Left ventricle myocardium superior (tissue), 1 donor: ENCODE measurements around the gene PRRG2. TPM values are rescaled to one million over a fixed set of nuclear protein-coding genes. Genes with fewer than 3 reads are reported as not detected.
A peak's percentile ranks its signal among the peaks of the same experiment; 100 is the strongest.
"Not testable (repeated sequence)": the region's sequence is repeated elsewhere in the genome, so short reads cannot be mapped to it uniquely, and the experiment has no call there.

Experiments used
- ATAC-seq: fragments of 200-7000 bp; cut with Tn5 transposase; one replicate; pipeline ENCODE4 v1.9.1; 2020; ENCODE audit warnings: mild to moderate bottlenecking, moderate library complexity
- DNase-seq: peaks from one replicate; pipeline ENCODE4 v3.0.0-alpha.2; 2020
- intact Hi-C: fragments of 100-400 bp; cut with micrococcal nuclease; formaldehyde crosslinking; loops from one replicate; pipeline ENCODE4 v1.11.0; 2022
- total RNA-seq: library from RNA; stranded (reverse); fragmentation: NEBNext Ultra II Directional; extraction: Animal tissue kit (Norgen Biotek cat#: 25700); gene quantifications from one replicate; pipeline ENCODE4 v1.2.1, GENCODE V29; 2021
- donor health status: DM: no; HTN: yes; CAD: no; lungs with severe emphysema.

The PRRG2 gene
- total RNA-seq, 1 donor from 2014 or later: 1.3 TPM

GRCh38 chr19:49596407-49596806 is 15.3 kb downstream of the PRRG2 start:
- intact Hi-C loops: no loop called here
- no peak for ATAC-seq
- DNase-seq: no peak

GRCh38 chr19:49596954-49597702 is 16.0 kb downstream of the PRRG2 start:
- no peak for DNase-seq
- no peak for ATAC-seq
- intact Hi-C loops: no loop called here

- intact Hi-C loops: no loop called here
- no peak for DNase-seq
- no peak for ATAC-seq
These were observed 16.5 kb downstream of the PRRG2 start for GRCh38 chr19:49597703-49597974.

GRCh38 chr19:49599378-49600295 is 18.5 kb downstream of the PRRG2 start:
- ATAC-seq: no peak
- intact Hi-C loops: no loop called here

GRCh38 chr19:49601482-49602038 is 20.4 kb downstream of the PRRG2 start:
- no peak for ATAC-seq
- DNase-seq: no peak

More at GRCh38 chr19:49599378-49600295, 18.5 kb downstream of the PRRG2 start:
- DNase-seq: no peak

GRCh38 chr19:49602806-49603205 is 21.7 kb downstream of the PRRG2 start:
- DNase-seq: no peak
- no peak for ATAC-seq
- intact Hi-C loops: no loop called here

More at GRCh38 chr19:49601482-49602038, 20.4 kb downstream of the PRRG2 start:
- intact Hi-C loops: no loop called here

- intact Hi-C loops: no loop called here
- no peak for ATAC-seq
- DNase-seq: no peak
These were observed 24.5 kb downstream of the PRRG2 start for GRCh38 chr19:49605605-49606004.

- intact Hi-C loops: no loop called here
- ATAC-seq: no peak
These were observed 28.5 kb downstream of the PRRG2 start for GRCh38 chr19:49609499-49610092.

GRCh38 chr19:49613374-49613773 is 32.3 kb downstream of the PRRG2 start:
- ATAC-seq (no peak), DNase-seq (no peak)
- intact Hi-C loops: no loop called here

More at GRCh38 chr19:49609499-49610092, 28.5 kb downstream of the PRRG2 start:
- DNase-seq: no peak

- ATAC-seq: no peak
- intact Hi-C loops: no loop called here
- no peak for DNase-seq
These were observed 33.1 kb downstream of the PRRG2 start for GRCh38 chr19:49614096-49614833.

- ATAC-seq: no peak
- intact Hi-C loops: no loop called here
- DNase-seq: no peak
These were observed 34.7 kb downstream of the PRRG2 start for GRCh38 chr19:49615861-49616260.

GRCh38 chr19:49616532-49616931 is 35.4 kb downstream of the PRRG2 start:
- ATAC-seq (no peak), DNase-seq (no peak)
- intact Hi-C loops: no loop called here

- ATAC-seq: no peak
- intact Hi-C loops: no loop called here
- DNase-seq: no peak
These were observed 35.8 kb downstream of the PRRG2 start for GRCh38 chr19:49616945-49617344.

- ATAC-seq, intact Hi-C loops, DNase-seq: not testable (repeated sequence)
These were observed 36.7 kb downstream of the PRRG2 start for GRCh38 chr19:49617860-49618259.

GRCh38 chr19:49624967-49625910 is 44.1 kb downstream of the PRRG2 start:
- DNase-seq (no peak), ATAC-seq (no peak)
- intact Hi-C loops: no loop called here

- intact Hi-C loops: no loop called here
- ATAC-seq: no peak
- DNase-seq: no peak
These were observed 45.1 kb downstream of the PRRG2 start for GRCh38 chr19:49626226-49626625.

GRCh38 chr19:49629659-49630058 is 48.5 kb downstream of the PRRG2 start:
- DNase-seq: no peak
- intact Hi-C loops: no loop called here
- ATAC-seq: no peak

GRCh38 chr19:49631014-49631588 is 50.0 kb downstream of the PRRG2 start:
- peak; percentile 21 for ATAC-seq
- intact Hi-C loops: no loop called here

More at GRCh38 chr19:49631014-49631588, 50.0 kb downstream of the PRRG2 start:
- no peak for DNase-seq
